NCI-H2171 (cell line): ENCODE data around the gene NIN.
"Not testable (repeated sequence)": the region's sequence is repeated elsewhere in the genome, so short reads cannot be mapped to it uniquely, and the experiment has no call there.

Source experiments
- DNase-seq: peaks from one replicate; lab custom pipeline; 2025; lab: John Stamatoyannopoulos, UW

Gene NIN

DNA sequence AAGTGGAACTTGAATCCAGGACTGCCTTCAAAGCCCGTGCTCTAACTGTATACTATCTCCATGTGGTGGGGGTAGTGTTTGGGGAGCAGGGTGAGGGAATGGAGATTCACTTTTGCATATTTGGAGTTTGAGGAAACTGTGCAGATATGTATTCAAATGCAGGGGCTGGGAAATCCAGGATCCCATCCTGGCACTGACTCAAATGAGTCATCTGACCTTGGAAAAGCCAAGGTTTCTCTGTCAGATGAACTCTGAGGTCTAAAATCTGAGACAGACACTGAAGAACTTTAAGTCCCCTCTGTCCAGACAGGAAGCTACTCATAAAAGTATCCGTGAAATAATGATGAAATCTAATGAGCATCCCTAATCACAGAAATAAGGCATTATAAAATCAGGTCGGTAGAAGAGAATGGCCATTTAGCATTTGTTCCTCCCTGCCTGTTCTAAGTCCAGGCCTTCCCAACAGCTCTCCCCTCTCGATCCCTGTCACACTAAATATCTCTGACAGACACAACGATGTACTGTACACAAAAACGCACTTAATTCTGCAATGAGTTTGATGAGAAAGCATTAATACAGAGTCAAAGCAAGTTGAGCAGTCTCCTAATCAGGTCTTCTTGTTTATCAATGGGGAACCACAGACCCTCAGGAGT is 14.4 kb downstream of the NIN start:
- DNase-seq = no peak

GRCh38 chr14:50815526-50815925 is 15.4 kb downstream of the NIN start:
- not testable (repeated sequence) for DNase-seq

- DNase-seq = not testable (repeated sequence)
Observed at GRCh38 chr14:50815058-50815457, 15.9 kb downstream of the NIN start.

DNA sequence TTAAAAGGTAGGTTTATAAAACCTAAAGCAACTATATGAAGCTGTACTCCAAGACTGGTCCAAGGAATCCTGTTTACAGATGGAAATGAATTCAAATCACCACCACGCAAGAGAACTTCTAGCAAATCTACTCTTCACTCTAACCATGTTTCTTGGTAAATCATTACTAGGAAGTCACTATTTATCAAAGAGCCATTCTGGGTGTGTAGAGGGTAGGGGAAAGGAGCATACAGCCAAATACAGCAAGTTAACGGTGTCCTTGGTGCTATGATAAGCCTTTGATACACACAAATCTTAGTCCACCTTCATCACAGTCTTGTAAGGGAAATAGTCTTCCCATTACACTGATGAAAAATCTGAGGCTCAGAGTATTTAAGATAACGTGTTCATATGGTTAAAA is 16.8 kb downstream of the NIN start:
- no peak for DNase-seq

- no peak for DNase-seq
Observed at GRCh38 chr14:50813544-50813863, 17.5 kb downstream of the NIN start.

GRCh38 chr14:50812856-50813543 is 18.0 kb downstream of the NIN start:
- DNase-seq = no peak

DNA sequence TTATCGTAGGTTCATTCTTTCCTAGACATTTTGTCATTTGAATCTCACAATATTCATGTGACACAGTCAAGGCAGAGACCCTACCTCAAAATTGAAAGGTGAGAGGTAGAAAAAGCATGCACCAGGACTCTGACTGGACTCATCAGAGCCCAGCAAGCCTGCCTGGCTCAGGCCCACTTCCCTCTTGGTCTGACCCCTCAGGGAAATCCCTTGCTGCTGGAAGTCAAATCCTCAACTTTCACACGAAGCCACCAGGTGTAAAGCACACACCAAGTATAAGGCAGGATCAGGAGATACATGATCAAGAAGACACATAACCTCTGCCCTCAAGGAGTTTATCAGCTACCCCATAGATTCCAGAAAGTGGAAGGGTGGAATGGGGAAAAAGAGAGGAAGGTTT is 18.8 kb downstream of the NIN start:
- no peak for DNase-seq

GRCh38 chr14:50808053-50808452 is 22.9 kb downstream of the NIN start:
- DNase-seq = no peak

- no peak for DNase-seq
Observed at GRCh38 chr14:50806241-50806933, 24.6 kb downstream of the NIN start.

GRCh38 chr14:50805396-50805795 is 25.6 kb downstream of the NIN start:
- DNase-seq = no peak

DNA sequence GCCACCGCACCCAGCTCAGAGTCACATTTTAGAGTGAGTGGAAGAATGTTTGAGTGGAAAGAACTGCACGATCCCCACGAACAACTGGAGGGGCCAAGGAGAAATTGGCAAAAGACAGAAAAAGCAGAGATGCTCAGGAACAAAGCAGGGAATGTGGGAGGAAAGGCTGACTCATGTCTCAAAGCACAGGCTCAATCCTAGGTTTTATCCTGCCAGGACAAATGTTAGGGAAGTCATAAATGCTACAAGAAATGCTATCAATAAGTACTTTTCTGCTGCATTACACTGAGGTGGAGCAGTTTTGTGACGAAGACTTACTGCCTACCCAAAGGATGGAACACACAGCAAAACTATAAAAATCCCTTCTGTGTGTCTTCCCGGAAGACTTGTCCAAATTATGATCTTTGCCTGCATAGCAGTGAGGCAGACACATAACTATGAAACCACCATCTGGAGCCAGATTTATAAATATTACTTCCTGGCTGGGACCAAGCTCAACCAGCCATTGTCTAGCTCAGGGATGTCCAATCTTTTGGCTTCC is 26.7 kb downstream of the NIN start:
- no peak for DNase-seq

DNA sequence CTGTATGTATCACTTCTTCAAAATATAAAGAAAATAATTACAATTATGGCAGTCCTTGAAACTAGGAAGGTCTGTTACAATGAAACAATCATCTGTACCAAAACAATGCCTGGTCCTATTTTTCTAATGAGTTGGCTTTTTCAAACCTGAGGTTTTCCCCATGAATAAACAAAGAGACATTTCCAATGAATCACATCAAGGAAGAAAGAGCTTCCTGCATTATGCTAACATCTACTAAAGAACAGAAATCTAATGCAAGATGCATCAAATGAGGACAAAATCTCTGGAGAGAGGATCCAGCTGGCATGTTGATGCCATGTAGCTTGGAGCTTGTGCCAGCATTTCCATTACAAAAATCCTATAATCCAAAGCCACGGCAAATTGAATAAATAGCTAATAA is 29.3 kb downstream of the NIN start:
- no peak for DNase-seq

GRCh38 chr14:50800032-50800431 is 30.9 kb downstream of the NIN start:
- DNase-seq = no peak

GRCh38 chr14:50798048-50798421 is 32.9 kb downstream of the NIN start:
- DNase-seq = no peak

DNA sequence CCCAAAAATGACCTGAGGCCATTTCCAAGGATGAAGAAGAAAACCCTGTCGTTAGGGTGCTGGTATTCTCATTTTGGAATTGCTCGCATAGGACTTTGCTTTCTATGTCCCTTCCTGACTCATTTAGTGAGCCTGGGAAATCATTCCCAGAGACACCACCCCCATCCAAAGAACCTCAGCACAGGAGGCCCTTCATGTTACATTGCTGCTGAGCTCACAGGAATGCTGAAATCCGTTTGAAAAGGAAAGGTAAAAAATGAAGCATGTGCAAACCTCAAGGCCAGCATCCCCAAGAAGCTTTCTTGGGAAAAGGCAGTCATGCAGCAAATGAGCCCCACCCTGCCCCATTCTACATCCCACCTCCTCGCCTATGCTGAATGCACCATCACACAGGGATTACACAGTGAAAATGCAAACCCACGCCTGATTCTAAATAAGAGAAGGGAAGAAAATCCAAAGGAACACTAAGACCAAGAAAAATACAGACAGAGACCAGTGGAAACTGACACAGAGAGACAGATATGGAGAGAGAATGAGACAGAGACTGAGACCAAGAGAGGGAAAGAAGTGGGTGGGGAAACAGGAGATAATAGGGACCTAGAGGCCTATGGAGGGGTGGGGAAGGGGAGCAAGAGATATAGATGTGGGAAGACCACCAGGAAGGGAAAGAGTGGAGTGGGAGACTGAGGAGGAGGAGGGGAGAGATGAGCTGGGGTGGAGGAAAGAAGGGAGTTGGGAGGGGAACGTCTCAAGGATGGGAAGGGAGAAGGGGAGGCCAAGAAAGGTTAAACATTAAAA is 33.5 kb downstream of the NIN start:
- no peak for DNase-seq

DNA sequence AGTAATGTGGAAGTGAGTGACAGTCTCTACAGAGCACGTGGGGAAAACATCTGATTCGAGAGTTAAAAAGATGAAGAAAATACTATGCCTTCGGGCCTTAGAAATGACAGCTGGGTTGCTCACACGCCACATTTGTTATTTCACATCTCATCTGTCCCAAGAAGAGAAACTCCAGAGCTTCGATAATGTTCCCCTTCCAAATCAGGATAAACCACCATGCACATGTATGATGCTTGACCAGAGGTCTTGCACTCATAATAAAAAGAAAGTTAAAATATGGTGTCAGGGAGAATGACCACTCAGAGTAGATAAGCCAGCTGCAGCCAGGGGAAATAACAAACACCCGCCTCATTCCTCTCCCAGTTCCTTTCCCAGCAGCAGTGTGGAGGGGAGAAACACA is 34.6 kb downstream of the NIN start:
- DNase-seq = no peak

- DNase-seq = no peak
Observed at GRCh38 chr14:50795909-50796308, 35.1 kb downstream of the NIN start.

GRCh38 chr14:50795142-50795541 is 35.8 kb downstream of the NIN start:
- DNase-seq = no peak

GRCh38 chr14:50794068-50794645 is 36.8 kb downstream of the NIN start:
- DNase-seq = no peak

DNA sequence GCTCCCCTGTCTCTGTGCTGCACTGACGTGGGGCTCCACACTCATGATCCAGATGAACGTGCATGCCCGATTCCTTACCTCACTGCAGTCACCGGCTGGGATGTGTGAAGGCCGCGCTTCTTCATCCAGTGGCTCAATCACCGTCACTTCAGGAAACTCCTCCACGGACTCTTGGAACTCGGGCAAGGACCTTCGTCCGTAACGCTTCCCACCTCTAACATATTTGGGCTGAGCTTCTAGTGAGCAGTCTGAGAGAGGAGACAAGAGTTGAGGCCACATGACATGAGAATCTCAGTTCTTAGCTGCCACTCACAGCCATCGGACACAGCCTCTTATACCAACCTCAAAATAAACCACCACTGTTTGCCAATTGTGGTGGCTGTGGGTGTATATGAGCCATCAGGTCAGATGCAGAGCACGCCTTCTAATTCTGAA is 38.3 kb downstream of the NIN start:
- no peak for DNase-seq

DNA sequence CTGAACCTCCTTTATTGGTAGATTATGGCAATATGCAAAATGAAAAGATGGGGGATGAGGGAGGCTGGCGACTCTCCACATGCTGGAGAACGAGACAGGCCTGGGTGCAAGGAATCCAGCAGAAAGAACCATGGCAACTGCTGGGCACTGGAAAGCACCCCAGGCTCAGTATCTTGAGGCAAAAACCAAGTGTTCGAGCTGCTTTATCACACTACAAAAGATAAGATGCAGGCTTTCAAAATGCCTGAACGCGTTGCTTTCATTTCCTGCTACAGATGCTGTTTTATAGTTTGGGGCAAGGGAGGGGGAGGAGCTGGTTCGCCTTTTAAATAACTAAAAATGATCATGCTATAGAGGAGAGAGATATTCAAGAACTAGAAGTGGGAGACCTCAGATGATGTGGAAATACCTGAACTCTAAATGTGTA is 38.9 kb downstream of the NIN start:
- DNase-seq = no peak

GRCh38 chr14:50791201-50791600 is 39.8 kb downstream of the NIN start:
- no peak for DNase-seq
